ENCODE measurements around the gene ERCC6L. TPM values are rescaled to one million over a fixed set of nuclear protein-coding genes. Genes with fewer than 3 reads are reported as not detected.
"Not testable (repeated sequence)": the region's sequence is repeated elsewhere in the genome, so short reads cannot be mapped to it uniquely, and the experiment has no call there.

ERCC6L gene
- total RNA-seq, 1 experiment from 2014 or later = 19.8 TPM

DNA sequence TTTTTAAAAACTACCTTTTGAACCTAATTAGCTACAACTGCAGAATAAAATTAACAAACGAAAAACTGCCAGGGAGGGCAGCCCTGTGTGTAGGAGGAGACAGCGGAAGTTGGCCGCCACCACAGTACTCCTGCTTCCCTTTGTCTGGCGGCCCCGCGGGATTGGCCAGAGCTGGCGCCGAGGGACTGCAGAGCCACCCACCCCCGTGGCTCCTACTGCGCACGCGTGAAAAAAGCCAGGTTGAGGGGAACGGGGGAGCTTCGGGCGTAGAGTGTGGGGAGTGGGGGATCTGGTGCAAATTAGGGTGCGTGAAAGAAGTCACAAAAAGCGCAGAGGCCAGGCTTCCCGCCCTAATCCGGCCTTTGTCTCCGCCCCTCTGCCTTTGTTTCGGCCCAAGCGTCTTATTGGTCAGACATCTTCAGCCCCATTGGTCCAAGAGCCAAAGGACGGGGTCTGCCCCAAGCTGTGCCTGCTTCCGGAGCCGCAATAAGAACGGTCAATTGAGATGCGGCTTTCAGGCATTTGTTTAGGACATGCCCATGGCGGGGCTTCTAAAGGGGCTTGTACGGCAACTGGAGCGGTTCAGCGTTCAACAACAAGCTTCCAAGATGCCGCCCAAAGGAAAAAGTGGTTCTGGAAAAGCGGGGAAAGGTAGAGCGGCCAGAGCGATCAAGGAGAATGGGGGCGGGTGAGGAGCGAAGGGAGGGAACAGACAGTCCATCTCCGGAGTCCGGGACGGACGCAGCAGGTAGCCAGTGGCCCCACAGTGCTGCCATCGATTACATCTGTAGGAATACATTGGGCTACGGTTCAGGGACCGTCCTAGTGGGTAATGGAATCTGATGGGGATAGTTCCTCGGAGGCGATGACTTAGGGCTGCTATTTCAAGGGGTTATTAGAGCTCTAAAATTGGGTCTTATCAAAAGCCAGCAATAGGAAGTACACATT, 57.4 kb downstream of the ERCC6L start, which contains the start of gene PIN4:
Gene PIN4, plus strand, starts transcription at position 580 of the 948 bp plus-strand sequence. Its CDS starts 29 bp downstream, at position 609.
- no peak within 1 kb of the TSS for H3K4me3 Mint-ChIP-seq
- ATAC-seq = peak; percentile 96

DNA sequence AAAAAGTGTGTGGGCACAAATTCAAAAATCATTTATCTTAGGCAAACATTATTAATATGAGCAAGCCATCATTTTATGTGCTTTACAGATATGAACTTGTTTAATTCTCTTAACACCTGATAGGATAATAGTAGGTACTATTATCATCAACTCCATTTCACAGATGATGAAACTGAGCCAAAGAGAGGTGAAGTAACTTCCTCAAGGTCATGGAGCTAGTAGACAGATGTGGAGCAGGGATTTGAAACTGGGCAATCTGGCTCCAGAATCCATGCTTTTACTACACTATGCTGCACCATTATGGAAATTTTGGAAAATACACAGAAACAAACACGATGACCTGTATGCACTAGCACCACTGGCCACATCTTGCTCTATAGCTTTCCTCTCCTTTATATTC, 58.3 kb downstream of the ERCC6L start:
- ATAC-seq = no peak
- no peak for TF ChIP-seq ZNF396 (CRISPR knock-in tag; IDR thresholded peaks at IDR 0.05; ENCODE audit: borderline replicate concordance)
- TF ChIP-seq ZNF416 (CRISPR knock-in tag; IDR thresholded peaks at IDR 0.05) = no peak
- TF ChIP-seq, protein P1, sequence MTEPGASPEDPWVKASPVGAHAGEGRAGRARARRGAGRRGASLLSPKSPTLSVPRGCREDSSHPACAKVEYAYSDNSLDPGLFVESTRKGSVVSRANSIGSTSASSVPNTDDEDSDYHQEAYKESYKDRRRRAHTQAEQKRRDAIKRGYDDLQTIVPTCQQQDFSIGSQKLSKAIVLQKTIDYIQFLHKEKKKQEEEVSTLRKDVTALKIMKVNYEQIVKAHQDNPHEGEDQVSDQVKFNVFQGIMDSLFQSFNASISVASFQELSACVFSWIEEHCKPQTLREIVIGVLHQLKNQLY (CRISPR knock-in tag; IDR thresholded peaks at IDR 0.05) = no peak
- POLR2A ChIA-PET = interaction anchor here (1.7 kb wide), 1 partner anchor 58 kb away, joined by 9 read pairs; the partner anchor contains the start of gene ERCC6L
- H3K27me3 Mint-ChIP-seq (ENCODE audit: low read depth) = peaks cover 13% of the 10 kb centered on the region
- DNase-seq (ENCODE audit: low spot score) = no peak
- H3K36me3 Mint-ChIP-seq = peaks cover 7% of the 10 kb centered on the region; the same call in 1 of the 2 replicates
- H3K9me3 Mint-ChIP-seq = peaks cover 10% of the 10 kb centered on the region
- CTCF ChIA-PET = interaction anchor here (1.8 kb wide), 1 partner anchor 21 kb away, joined by 8 read pairs; no protein-coding TSS in a partner anchor
- no peak overlapping the region for H3K4me3 Mint-ChIP-seq
- no peaks in the 10 kb centered on the region for H3K4me1 Mint-ChIP-seq
- no peak overlapping the region for H3K27ac Mint-ChIP-seq

More for the DNA sequence above, 57.4 kb downstream of the ERCC6L start, which contains the start of gene PIN4:
- H3K4me1 Mint-ChIP-seq = no peaks in the 10 kb centered on the region
- peaks cover 10% of the 10 kb centered on the region for H3K9me3 Mint-ChIP-seq
- POLR2A ChIA-PET = interaction anchor here (1.0 to 1.7 kb wide), 2 partner anchors 57 to 136 kb away, joined by 3 to 9 read pairs; partner anchors contain the start of gene ERCC6L
- peaks cover 7% of the 10 kb centered on the region; the same call in 1 of the 2 replicates for H3K36me3 Mint-ChIP-seq
- H3K27me3 Mint-ChIP-seq (ENCODE audit: low read depth) = peaks cover 8% of the 10 kb centered on the region; the same call in 1 of the 2 replicates
- CTCF ChIA-PET = interaction anchor here (1.0 to 1.8 kb wide), 2 partner anchors 21 to 160 kb away, joined by 5 to 8 read pairs; no protein-coding TSS in a partner anchor
- TF ChIP-seq FOXK1 (CRISPR knock-in tag; IDR thresholded peaks at IDR 0.05) = peak; percentile 89
- TF ChIP-seq, protein P2, sequence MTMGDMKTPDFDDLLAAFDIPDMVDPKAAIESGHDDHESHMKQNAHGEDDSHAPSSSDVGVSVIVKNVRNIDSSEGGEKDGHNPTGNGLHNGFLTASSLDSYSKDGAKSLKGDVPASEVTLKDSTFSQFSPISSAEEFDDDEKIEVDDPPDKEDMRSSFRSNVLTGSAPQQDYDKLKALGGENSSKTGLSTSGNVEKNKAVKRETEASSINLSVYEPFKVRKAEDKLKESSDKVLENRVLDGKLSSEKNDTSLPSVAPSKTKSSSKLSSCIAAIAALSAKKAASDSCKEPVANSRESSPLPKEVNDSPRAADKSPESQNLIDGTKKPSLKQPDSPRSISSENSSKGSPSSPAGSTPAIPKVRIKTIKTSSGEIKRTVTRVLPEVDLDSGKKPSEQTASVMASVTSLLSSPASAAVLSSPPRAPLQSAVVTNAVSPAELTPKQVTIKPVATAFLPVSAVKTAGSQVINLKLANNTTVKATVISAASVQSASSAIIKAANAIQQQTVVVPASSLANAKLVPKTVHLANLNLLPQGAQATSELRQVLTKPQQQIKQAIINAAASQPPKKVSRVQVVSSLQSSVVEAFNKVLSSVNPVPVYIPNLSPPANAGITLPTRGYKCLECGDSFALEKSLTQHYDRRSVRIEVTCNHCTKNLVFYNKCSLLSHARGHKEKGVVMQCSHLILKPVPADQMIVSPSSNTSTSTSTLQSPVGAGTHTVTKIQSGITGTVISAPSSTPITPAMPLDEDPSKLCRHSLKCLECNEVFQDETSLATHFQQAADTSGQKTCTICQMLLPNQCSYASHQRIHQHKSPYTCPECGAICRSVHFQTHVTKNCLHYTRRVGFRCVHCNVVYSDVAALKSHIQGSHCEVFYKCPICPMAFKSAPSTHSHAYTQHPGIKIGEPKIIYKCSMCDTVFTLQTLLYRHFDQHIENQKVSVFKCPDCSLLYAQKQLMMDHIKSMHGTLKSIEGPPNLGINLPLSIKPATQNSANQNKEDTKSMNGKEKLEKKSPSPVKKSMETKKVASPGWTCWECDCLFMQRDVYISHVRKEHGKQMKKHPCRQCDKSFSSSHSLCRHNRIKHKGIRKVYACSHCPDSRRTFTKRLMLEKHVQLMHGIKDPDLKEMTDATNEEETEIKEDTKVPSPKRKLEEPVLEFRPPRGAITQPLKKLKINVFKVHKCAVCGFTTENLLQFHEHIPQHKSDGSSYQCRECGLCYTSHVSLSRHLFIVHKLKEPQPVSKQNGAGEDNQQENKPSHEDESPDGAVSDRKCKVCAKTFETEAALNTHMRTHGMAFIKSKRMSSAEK (CRISPR knock-in tag; IDR thresholded peaks at IDR 0.05; ENCODE audit: borderline replicate concordance) = no peak
- TF ChIP-seq, protein P3, sequence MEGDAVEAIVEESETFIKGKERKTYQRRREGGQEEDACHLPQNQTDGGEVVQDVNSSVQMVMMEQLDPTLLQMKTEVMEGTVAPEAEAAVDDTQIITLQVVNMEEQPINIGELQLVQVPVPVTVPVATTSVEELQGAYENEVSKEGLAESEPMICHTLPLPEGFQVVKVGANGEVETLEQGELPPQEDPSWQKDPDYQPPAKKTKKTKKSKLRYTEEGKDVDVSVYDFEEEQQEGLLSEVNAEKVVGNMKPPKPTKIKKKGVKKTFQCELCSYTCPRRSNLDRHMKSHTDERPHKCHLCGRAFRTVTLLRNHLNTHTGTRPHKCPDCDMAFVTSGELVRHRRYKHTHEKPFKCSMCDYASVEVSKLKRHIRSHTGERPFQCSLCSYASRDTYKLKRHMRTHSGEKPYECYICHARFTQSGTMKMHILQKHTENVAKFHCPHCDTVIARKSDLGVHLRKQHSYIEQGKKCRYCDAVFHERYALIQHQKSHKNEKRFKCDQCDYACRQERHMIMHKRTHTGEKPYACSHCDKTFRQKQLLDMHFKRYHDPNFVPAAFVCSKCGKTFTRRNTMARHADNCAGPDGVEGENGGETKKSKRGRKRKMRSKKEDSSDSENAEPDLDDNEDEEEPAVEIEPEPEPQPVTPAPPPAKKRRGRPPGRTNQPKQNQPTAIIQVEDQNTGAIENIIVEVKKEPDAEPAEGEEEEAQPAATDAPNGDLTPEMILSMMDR (IDR thresholded peaks at IDR 0.05) = no peak
- TF ChIP-seq, protein P4, sequence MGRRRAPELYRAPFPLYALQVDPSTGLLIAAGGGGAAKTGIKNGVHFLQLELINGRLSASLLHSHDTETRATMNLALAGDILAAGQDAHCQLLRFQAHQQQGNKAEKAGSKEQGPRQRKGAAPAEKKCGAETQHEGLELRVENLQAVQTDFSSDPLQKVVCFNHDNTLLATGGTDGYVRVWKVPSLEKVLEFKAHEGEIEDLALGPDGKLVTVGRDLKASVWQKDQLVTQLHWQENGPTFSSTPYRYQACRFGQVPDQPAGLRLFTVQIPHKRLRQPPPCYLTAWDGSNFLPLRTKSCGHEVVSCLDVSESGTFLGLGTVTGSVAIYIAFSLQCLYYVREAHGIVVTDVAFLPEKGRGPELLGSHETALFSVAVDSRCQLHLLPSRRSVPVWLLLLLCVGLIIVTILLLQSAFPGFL (CRISPR knock-in tag; IDR thresholded peaks at IDR 0.05; ENCODE audit: borderline replicate concordance) = no peak
- peak; percentile 57 for TF ChIP-seq NFYB (CRISPR knock-in tag; conservative IDR thresholded peaks at IDR 0.05; ENCODE audit: low read depth)
- no peak within 1 kb of the TSS for H3K27ac Mint-ChIP-seq
- DNase-seq (ENCODE audit: low spot score) = peak; percentile 83

DNA sequence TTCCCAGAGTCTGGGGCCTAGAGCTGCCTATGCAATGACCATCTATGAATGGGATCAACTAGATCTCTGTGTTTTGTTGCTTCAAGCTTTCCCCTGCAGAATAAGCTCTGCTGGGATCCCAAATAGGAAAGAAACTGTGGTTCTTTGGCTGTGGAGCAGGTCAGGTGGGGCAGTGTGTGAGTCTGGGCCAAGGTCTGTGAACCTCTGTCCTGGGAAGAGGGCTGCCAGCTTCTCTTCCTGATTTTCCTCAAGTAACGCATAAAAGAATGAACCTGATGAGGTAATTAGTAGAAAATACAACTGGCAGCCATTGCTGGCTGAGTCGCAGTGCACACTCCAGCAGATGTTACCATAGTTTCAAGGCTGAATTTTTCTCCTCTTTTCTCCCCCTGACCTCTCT, 61.8 kb downstream of the ERCC6L start:
- Mint-ChIP-seq H3K27ac (no peak overlapping the region), H3K27me3 (ENCODE audit: low read depth) (peaks cover 20% of the 10 kb centered on the region), H3K9me3 (peaks cover 10% of the 10 kb centered on the region), H3K4me1 (no peaks in the 10 kb centered on the region), H3K36me3 (peaks cover 7% of the 10 kb centered on the region; the same call in 1 of the 2 replicates), H3K4me3 (no peak overlapping the region)
- no peak for ATAC-seq
- no peak for DNase-seq (ENCODE audit: low spot score)
- ChIA-PET POLR2A (no interaction called here), CTCF (interaction anchor here (0.6 kb wide), 1 partner anchor 8 kb away, joined by 3 read pairs; no protein-coding TSS in a partner anchor)
- no peak for TF ChIP-seq MYBL2 (CRISPR knock-in tag; IDR thresholded peaks at IDR 0.05)
- no peak for TF ChIP-seq CBFB (CRISPR knock-in tag; IDR thresholded peaks at IDR 0.05; ENCODE audit: low read depth)
- TF ChIP-seq, protein P5, sequence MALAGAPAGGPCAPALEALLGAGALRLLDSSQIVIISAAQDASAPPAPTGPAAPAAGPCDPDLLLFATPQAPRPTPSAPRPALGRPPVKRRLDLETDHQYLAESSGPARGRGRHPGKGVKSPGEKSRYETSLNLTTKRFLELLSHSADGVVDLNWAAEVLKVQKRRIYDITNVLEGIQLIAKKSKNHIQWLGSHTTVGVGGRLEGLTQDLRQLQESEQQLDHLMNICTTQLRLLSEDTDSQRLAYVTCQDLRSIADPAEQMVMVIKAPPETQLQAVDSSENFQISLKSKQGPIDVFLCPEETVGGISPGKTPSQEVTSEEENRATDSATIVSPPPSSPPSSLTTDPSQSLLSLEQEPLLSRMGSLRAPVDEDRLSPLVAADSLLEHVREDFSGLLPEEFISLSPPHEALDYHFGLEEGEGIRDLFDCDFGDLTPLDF (CRISPR knock-in tag; IDR thresholded peaks at IDR 0.05) = no peak
- no peak for TF ChIP-seq SP1 (CRISPR knock-in tag; conservative IDR thresholded peaks at IDR 0.05)

DNA sequence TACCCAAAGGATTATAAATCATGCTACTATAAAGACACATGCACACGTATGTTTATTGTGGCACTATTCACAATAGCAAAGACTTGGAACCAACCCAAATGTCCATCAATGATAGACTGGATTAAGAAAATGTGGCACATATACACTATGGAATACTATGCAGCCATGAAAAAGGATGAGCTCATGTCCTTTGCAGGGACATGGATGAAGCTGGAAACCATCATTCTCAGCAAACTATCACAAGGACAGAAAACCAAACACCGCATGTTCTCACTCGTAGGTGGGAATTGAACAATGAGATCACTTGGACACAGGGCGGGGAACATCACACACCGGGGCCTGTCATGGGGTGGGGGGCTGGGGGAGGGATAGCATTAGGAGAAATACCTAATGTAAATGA, 62.5 kb downstream of the ERCC6L start:
- H3K4me1 Mint-ChIP-seq; H3K4me3 Mint-ChIP-seq; POLR2A ChIA-PET; H3K27ac Mint-ChIP-seq; ATAC-seq; H3K36me3 Mint-ChIP-seq; DNase-seq (ENCODE audit: low spot score); H3K9me3 Mint-ChIP-seq: not testable (repeated sequence)
- CTCF ChIA-PET = interaction anchor here (0.6 kb wide), 1 partner anchor 9 kb away, joined by 3 read pairs; no protein-coding TSS in a partner anchor
- H3K27me3 Mint-ChIP-seq (ENCODE audit: low read depth) = peaks cover 20% of the 10 kb centered on the region
